Fibroblast of villous mesenchyme (primary cell): ENCODE results near the gene SH3RF3. TPM values are rescaled to one million over a fixed set of nuclear protein-coding genes. Genes with fewer than 3 reads are reported as not detected.

Experiments used
- DNase-seq: peaks from one replicate; pipeline ENCODE4 v3.0.0-alpha.2; 2010; ENCODE audit warnings: low read depth
- H3K4me3 ChIP-seq: 2 replicates; pipeline ENCODE4 v1.5.1; 2011; ENCODE audit warnings: low read depth, mild to moderate bottlenecking, low read length
- CTCF ChIP-seq: IDR thresholded peaks from 2 replicates; pipeline ENCODE4 v1.5.1; 2012; ENCODE audit warnings: low read depth, mild to moderate bottlenecking, low read length; ENCODE audit not compliant: insufficient read depth
- total RNA-seq: library from RNA; depleted of rRNA; stranded (reverse); fragments of >200 nt; gene quantifications from 2 replicates; pipeline ENCODE4 v1.2.3, GENCODE V29; 2012

Gene SH3RF3
- total RNA-seq, 1 donor = 13.4 TPM

GRCh38 chr2:109185338-109185737, 56.3 kb downstream of the SH3RF3 start:
- H3K4me3 ChIP-seq = no peak overlapping the region
- DNase-seq = peak; percentile 77
- no peak for TF ChIP-seq CTCF

- H3K4me3 ChIP-seq = no peak overlapping the region
- peak; percentile 2 for TF ChIP-seq CTCF
These were observed 57.0 kb downstream of the SH3RF3 start for GRCh38 chr2:109185821-109186570.

GRCh38 chr2:109186656-109187250, 57.7 kb downstream of the SH3RF3 start:
- no peak for TF ChIP-seq CTCF
- no peak overlapping the region for H3K4me3 ChIP-seq
- no peak for DNase-seq

More at GRCh38 chr2:109185821-109186570, 57.0 kb downstream of the SH3RF3 start:
- DNase-seq = peak; percentile 82

GRCh38 chr2:109187711-109188495, 58.9 kb downstream of the SH3RF3 start:
- no peak for DNase-seq
- no peak for TF ChIP-seq CTCF
- H3K4me3 ChIP-seq = no peak overlapping the region

GRCh38 chr2:109188496-109188890, 59.5 kb downstream of the SH3RF3 start:
- H3K4me3 ChIP-seq = no peak overlapping the region
- TF ChIP-seq CTCF = no peak
- DNase-seq = no peak

GRCh38 chr2:109188898-109189297, 59.9 kb downstream of the SH3RF3 start:
- no peak for DNase-seq
- H3K4me3 ChIP-seq = no peak overlapping the region
- TF ChIP-seq CTCF = no peak
